Measurements from ENCODE around the gene NCOA3. TPM values are rescaled to one million over a fixed set of nuclear protein-coding genes. Genes with fewer than 3 reads are reported as not detected.

The NCOA3 gene
- polyA plus RNA-seq, 3 donors = 13.5 to 21.8 (median 21.3) TPM

GRCh38 chr20:47704746-47705496, 203.2 kb downstream of the NCOA3 start:
- no peak overlapping the region for H2AFZ ChIP-seq (ENCODE audit: insufficient read depth, low read depth, low read length, poor library complexity, severe bottlenecking)
- no peaks in the 10 kb centered on the region for H3K9me3 ChIP-seq (replicated peaks in 1 of 2; ENCODE audit: control insufficient read depth in 1 of 2, insufficient read depth in 1 of 2, low read length in 2 of 2)
- no peaks in the 10 kb centered on the region for H3K4me1 ChIP-seq (ENCODE audit: control insufficient read depth in 1 of 2, insufficient read depth in 2 of 2, low read length in 2 of 2)
- no peak overlapping the region for H3K4me3 Mint-ChIP-seq
- no peak for TF ChIP-seq CTCF (IDR thresholded peaks at IDR 0.05)
- H3K27me3 Mint-ChIP-seq (ENCODE audit: low read depth in 3 of 3) = peaks cover 0 to 3% (median 0%) of the 10 kb centered on the region in 3 donors
- peaks cover 78 to 90% of the 10 kb centered on the region in 2 donors for H3K36me3 Mint-ChIP-seq
- H3K27me3 ChIP-seq (ENCODE audit: control insufficient read depth in 2 of 2, insufficient read depth in 2 of 2, low read length in 2 of 2) = no peaks in the 10 kb centered on the region
- intact Hi-C loops (cut with micrococcal nuclease) = no loop called here
- H3K27ac ChIP-seq (ENCODE audit: low read depth in 1 of 2, low read length in 2 of 2) = no peak overlapping the region
- peak overlapping the region in 1 of 7 donors; percentile 37 for H3K27ac Mint-ChIP-seq
- peaks cover 2% of the 10 kb centered on the region for H3K4me1 Mint-ChIP-seq
- DNase-seq = no peak
- H3K4me2 ChIP-seq (replicated peaks; ENCODE audit: extremely low read depth, low read length, poor library complexity, severe bottlenecking) = no peak overlapping the region
- no peaks in the 10 kb centered on the region for H3K79me2 ChIP-seq (ENCODE audit: insufficient read depth, low read length)
- WGBS (ENCODE audit: insufficient coverage) = 96% methylated on average over 12 of the region's 15 CpGs
- H3K9me3 Mint-ChIP-seq = no peaks in the 10 kb centered on the region
- no peak overlapping the region for H3K4me3 ChIP-seq (replicated peaks in 1 of 3; ENCODE audit: low read depth in 2 of 3, low read length in 3 of 3)
- no peak overlapping the region for H3K9ac ChIP-seq (ENCODE audit: insufficient read depth, low read length, poor library complexity, severe bottlenecking)
- H3K36me3 ChIP-seq (replicated peaks in 1 of 2; ENCODE audit: control insufficient read depth in 1 of 2, insufficient read depth in 2 of 2, low read length in 2 of 2) = peaks cover 42 to 97% of the 10 kb centered on the region in 2 donors
- peaks cover 100% of the 10 kb centered on the region for H4K20me1 ChIP-seq (ENCODE audit: insufficient read depth, low read length)

GRCh38 chr20:47705497-47705856, 203.8 kb downstream of the NCOA3 start:
- Histone ChIP-seq H2AFZ (ENCODE audit: insufficient read depth, low read depth, low read length, poor library complexity, severe bottlenecking) (no peak overlapping the region), H3K4me3 (replicated peaks in 1 of 3; ENCODE audit: low read depth in 2 of 3, low read length in 3 of 3) (no peak overlapping the region), H3K9me3 (replicated peaks in 1 of 2; ENCODE audit: control insufficient read depth in 1 of 2, insufficient read depth in 1 of 2, low read length in 2 of 2) (no peaks in the 10 kb centered on the region), H3K27ac (ENCODE audit: low read depth in 1 of 2, low read length in 2 of 2) (no peak overlapping the region), H3K4me1 (ENCODE audit: control insufficient read depth in 1 of 2, insufficient read depth in 2 of 2, low read length in 2 of 2) (peaks cover 0 to 2% of the 10 kb centered on the region in 2 donors), H3K79me2 (ENCODE audit: insufficient read depth, low read length) (no peaks in the 10 kb centered on the region), H3K27me3 (ENCODE audit: control insufficient read depth in 2 of 2, insufficient read depth in 2 of 2, low read length in 2 of 2) (no peaks in the 10 kb centered on the region), H4K20me1 (ENCODE audit: insufficient read depth, low read length) (peaks cover 100% of the 10 kb centered on the region), H3K36me3 (replicated peaks in 1 of 2; ENCODE audit: control insufficient read depth in 1 of 2, insufficient read depth in 2 of 2, low read length in 2 of 2) (peaks cover 37 to 91% of the 10 kb centered on the region in 2 donors), H3K4me2 (replicated peaks; ENCODE audit: extremely low read depth, low read length, poor library complexity, severe bottlenecking) (no peak overlapping the region), H3K9ac (ENCODE audit: insufficient read depth, low read length, poor library complexity, severe bottlenecking) (no peak overlapping the region)
- no peak for DNase-seq
- intact Hi-C loops (cut with micrococcal nuclease) = no loop called here
- Mint-ChIP-seq H3K27ac (no peak overlapping the region), H3K36me3 (peaks cover 77 to 90% of the 10 kb centered on the region in 2 donors), H3K27me3 (ENCODE audit: low read depth in 3 of 3) (peaks cover 0 to 3% (median 0%) of the 10 kb centered on the region in 3 donors), H3K4me1 (peaks cover 2% of the 10 kb centered on the region), H3K4me3 (no peak overlapping the region), H3K9me3 (no peaks in the 10 kb centered on the region)
- 100% methylated on average over 4 of the region's 7 CpGs for WGBS (ENCODE audit: insufficient coverage)
- TF ChIP-seq CTCF (IDR thresholded peaks at IDR 0.05) = no peak

Measured in CD14-positive monocyte (primary cell).